HT1080 (cell line): ENCODE measurements around the gene ADK. TPM values are rescaled to one million over a fixed set of nuclear protein-coding genes. Genes with fewer than 3 reads are reported as not detected.
A peak's percentile ranks its signal among the peaks of the same experiment; 100 is the strongest.
"Not testable (repeated sequence)": the region's sequence is repeated elsewhere in the genome, so short reads cannot be mapped to it uniquely, and the experiment has no call there.

Source experiments
- DNase-seq: peaks from one replicate; pipeline ENCODE4 v3.0.0-alpha.2; 2015; ENCODE audit warnings: low read depth
- total RNA-seq: library from RNA; depleted of rRNA; stranded (reverse); fragments of >200 nt; shearing (Covaris generic); gene quantifications from 2 replicates; pipeline ENCODE4 v1.2.3, GENCODE V29; 2014

The ADK gene
- total RNA-seq, 1 experiment from 2014 or later: 59.2 TPM

GRCh38 chr10:74530981-74531380 lies 380.0 kb downstream of the ADK start:
- no peak for DNase-seq

- no peak for DNase-seq
These were observed 388.3 kb downstream of the ADK start for GRCh38 chr10:74539317-74539716.

GRCh38 chr10:74541375-74541774 lies 390.4 kb downstream of the ADK start:
- no peak for DNase-seq

- no peak for DNase-seq
These were observed 391.1 kb downstream of the ADK start for GRCh38 chr10:74542077-74542476.

GRCh38 chr10:74543276-74543675 lies 392.3 kb downstream of the ADK start:
- DNase-seq: no peak

GRCh38 chr10:74544106-74544505 lies 393.1 kb downstream of the ADK start:
- peak; percentile 73 for DNase-seq

GRCh38 chr10:74548676-74549075 lies 397.7 kb downstream of the ADK start:
- DNase-seq: peak; percentile 40

- DNase-seq: no peak
These were observed 405.2 kb downstream of the ADK start for GRCh38 chr10:74556072-74556705.

- no peak for DNase-seq
These were observed 406.1 kb downstream of the ADK start for GRCh38 chr10:74557098-74557497.

- DNase-seq: no peak
These were observed 407.4 kb downstream of the ADK start for GRCh38 chr10:74558403-74558802.

- DNase-seq: no peak
These were observed 407.9 kb downstream of the ADK start for GRCh38 chr10:74558897-74559296.

- DNase-seq: not testable (repeated sequence)
These were observed 417.9 kb downstream of the ADK start for GRCh38 chr10:74568896-74569295.

GRCh38 chr10:74573497-74573896 lies 422.5 kb downstream of the ADK start:
- not testable (repeated sequence) for DNase-seq

GRCh38 chr10:74575191-74575720 lies 424.2 kb downstream of the ADK start:
- no peak for DNase-seq

- DNase-seq: no peak
These were observed 424.9 kb downstream of the ADK start for GRCh38 chr10:74575912-74576311.

GRCh38 chr10:74576586-74576985 lies 425.6 kb downstream of the ADK start:
- DNase-seq: no peak

GRCh38 chr10:74580438-74580837 lies 429.4 kb downstream of the ADK start:
- not testable (repeated sequence) for DNase-seq

- DNase-seq: no peak
These were observed 431.5 kb downstream of the ADK start for GRCh38 chr10:74582566-74582965.

GRCh38 chr10:74585231-74586087 lies 434.4 kb downstream of the ADK start:
- no peak for DNase-seq

- DNase-seq: no peak
These were observed 435.1 kb downstream of the ADK start for GRCh38 chr10:74586088-74586585.

GRCh38 chr10:74587109-74587854 lies 436.3 kb downstream of the ADK start:
- no peak for DNase-seq
